Vagina (tissue), 2 donors: Measurements from ENCODE around the gene TMEM236.

Experiments used
- POLR2A ChIP-seq, 2 donors: fragments of 450-650 bp; IDR thresholded peaks; one replicate each; pipeline ENCODE4 v1.6.1; 2017; ENCODE audit warnings: antibody characterized with exemption in 2 of 2, mild to moderate bottlenecking in 2 of 2, moderate library complexity in 2 of 2
- POLR2AphosphoS5 ChIP-seq, 2 donors: sonication (generic); formaldehyde crosslinking; IDR thresholded peaks; one replicate each; pipeline ENCODE4 v1.9.0; 2017; ENCODE audit warnings: antibody characterized with exemption in 2 of 2, mild to moderate bottlenecking in 2 of 2, low read depth in 1 of 2; ENCODE audit not compliant: insufficient read depth in 1 of 2
- TF ChIP-seq, protein P1 (sequence below), 3 experiments: fragments of 450-650 bp in 2 of 3; fragments of 200-600 bp in 1 of 3; sonication (generic) in 1 of 3; IDR thresholded peaks; one replicate each; pipeline ENCODE4 v1.5.1; 2017 to 2019; ENCODE audit warnings: antibody characterized with exemption in 3 of 3, mild to moderate bottlenecking in 2 of 3, moderate library complexity in 2 of 3

DNA sequence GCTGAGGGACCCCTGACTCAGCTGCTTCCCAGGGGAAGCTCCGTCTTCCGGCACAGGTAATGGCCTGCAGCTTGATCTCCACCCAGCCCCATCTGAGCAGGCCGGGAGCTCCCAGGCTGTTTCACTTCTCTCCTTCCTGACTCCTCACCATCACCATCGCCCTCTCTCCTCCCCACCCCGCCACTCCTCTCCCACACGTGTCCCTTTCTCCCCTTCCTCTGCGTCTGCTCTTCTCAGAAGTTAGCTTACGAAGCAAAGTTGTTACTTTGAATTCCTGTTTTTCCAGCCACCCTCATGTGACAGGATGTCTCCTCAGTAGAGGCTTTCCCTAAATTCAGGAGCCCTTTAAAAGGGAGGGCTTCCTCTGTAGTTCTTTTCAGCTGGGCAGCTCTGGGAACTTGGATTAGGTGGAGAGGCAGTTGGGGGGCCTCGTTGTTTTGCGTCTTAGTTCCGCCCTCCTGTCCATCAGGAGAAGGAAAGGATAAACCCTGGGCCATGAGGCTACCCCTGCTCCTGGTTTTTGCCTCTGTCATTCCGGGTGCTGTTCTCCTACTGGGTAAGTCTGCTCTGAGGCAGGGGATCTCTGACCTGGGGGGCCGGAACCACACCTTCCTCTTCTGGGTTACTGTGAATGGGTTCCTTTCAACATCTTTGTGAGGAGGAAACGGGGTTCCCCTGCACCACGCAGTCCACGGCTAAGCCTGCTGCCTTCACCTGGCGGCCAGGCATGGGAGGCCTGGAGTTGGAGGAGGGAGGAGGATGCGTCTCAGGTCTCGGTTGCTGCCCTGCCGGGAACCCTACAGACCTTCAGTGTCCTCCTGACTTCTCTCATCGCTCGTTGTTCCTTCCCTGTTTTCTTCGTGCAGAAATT, 57.2 kb downstream of the TMEM236 start, which contains the start of gene MRC1:
- TF ChIP-seq, protein P1, sequence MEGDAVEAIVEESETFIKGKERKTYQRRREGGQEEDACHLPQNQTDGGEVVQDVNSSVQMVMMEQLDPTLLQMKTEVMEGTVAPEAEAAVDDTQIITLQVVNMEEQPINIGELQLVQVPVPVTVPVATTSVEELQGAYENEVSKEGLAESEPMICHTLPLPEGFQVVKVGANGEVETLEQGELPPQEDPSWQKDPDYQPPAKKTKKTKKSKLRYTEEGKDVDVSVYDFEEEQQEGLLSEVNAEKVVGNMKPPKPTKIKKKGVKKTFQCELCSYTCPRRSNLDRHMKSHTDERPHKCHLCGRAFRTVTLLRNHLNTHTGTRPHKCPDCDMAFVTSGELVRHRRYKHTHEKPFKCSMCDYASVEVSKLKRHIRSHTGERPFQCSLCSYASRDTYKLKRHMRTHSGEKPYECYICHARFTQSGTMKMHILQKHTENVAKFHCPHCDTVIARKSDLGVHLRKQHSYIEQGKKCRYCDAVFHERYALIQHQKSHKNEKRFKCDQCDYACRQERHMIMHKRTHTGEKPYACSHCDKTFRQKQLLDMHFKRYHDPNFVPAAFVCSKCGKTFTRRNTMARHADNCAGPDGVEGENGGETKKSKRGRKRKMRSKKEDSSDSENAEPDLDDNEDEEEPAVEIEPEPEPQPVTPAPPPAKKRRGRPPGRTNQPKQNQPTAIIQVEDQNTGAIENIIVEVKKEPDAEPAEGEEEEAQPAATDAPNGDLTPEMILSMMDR (IDR thresholded peaks at IDR 0.05), result no peak
- no peak for TF ChIP-seq POLR2A (IDR thresholded peaks at IDR 0.05)
- TF ChIP-seq POLR2AphosphoS5 (IDR thresholded peaks at IDR 0.05; ENCODE audit: insufficient read depth in 1 of 2, low read depth in 1 of 2), result no peak
